CD4-positive, alpha-beta T cell treated with Interleukin-2 at 100 ng/mL for 4 hours (primary cell): ENCODE results near the gene KCNT1.

Source experiments
- DNase-seq: peaks from one replicate; pipeline ENCODE4 v3.0.0-alpha.2; 2020; ENCODE audit warnings: low spot score

The KCNT1 gene

GRCh38 chr9:135746565-135746964 lies 44.6 kb downstream of the KCNT1 start:
- no peak for DNase-seq

GRCh38 chr9:135747311-135747710 lies 45.3 kb downstream of the KCNT1 start:
- DNase-seq = no peak

DNA sequence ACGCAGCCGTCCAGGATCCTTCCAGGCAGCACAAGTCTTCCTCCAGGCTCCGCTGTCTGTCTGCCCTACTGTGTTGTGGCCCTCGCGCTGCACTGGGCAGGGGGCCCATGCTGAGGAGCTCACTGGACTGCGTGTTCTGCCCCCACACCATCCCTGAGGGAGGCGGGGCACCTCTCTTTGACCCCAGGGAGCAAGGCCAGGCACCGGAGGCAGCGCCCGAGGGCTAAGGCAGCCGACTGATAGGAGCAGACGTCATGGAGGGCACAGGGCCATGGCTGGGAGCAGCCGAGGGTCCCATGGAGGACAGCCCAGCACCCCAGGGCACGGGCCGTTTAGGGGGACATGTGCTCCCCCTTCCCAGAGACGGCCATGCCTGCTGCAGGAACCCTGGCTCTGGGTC lies 46.7 kb downstream of the KCNT1 start:
- no peak for DNase-seq

DNA sequence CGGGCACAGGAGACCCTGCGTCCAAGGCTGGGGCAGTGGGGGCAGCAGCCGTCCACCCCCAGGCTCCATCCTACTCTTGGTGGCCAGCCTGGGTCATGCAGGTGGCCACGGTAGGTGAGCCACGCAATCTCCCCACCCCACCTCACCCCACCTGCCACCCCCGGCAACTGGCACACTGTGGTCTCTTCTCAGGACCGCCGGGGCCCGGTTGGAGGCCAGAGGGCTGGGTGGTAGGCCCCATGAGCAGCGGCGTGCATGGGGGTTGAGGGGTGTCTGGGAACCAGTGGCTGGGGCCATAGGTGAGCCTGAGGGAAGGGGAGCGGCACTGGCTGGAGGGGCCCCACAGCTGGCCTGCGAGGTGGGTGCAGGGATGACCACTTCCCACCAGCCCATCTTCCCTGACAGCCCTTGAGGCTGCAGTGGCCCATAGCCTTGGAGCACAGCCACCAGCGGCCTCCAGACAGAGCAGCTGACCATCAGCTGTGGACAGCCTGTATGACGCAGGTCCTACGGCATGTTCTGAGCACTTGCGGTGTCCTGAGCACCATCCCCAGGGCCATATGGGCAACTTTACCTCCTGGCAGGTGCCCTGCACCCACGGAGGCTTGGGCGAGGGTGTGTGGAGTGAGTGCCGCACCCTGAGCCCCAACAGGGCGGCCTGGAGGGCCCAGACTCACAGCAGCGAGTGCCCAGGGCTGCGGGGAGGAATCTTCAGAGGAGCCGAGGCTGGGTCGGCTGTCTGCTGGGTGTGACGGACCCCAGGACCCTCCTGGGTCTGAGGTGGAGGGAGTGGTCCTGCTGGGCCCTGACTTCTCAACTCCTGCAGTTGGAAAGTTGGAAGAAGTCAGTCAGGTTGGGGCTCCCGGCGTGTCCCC lies 47.4 kb downstream of the KCNT1 start:
- no peak for DNase-seq

DNA sequence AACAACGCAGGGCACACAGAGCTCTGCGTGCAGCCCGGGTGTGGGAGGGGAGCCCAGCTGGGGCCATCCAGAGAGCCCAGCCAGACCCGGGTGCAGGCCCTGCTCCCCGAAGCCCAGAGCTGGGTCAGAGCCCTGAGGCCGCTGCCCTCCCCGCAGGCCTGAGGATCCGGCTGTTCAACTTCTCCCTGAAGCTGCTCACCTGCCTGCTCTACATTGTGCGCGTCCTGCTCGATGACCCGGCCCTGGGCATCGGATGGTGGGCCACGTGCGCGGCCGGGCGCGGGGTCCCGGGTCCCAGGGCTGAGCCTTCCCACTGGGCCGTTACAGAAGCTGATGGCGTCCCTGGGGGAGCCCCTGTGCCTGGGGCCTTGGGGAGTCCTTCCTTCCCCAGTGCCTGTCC lies 48.8 kb downstream of the KCNT1 start:
- no peak for DNase-seq

GRCh38 chr9:135751501-135751900 lies 49.5 kb downstream of the KCNT1 start:
- no peak for DNase-seq

GRCh38 chr9:135752281-135753204 lies 50.6 kb downstream of the KCNT1 start:
- DNase-seq = no peak

DNA sequence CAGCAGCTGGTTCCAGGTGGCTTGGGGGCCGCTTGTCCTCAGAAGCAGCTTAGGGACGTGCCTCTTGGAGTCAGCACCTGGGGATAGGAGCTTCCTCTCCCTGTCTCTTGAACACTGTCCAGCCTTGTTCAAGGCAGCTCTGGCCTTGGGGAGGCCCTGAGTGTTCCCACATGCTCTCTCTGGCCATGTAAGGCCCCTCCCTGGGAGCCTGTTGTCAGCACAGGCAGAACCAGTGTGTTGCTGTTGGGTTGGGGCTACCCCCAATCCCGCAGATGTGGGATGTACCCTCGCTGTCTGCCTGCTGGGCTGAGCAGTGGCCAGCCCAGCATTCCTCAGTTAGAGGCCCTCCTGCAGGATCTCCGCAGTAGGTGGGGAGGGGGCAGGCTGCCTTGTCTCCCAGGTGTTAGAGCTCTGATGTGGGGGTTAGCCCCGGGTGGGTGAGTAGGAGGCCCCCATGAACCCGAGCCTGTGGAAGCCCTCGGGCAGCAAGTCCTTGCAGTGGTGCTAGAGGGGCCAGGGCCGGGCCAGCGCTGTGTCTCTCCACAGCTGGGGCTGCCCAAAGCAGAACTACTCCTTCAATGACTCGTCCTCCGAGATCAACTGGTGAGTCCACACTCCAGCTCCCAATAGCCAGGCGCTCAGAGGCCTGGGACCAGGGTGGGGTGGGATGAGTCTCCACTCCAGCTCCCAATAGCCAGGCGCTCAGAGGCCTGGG lies 51.6 kb downstream of the KCNT1 start:
- DNase-seq = no peak

GRCh38 chr9:135756576-135756975 lies 54.6 kb downstream of the KCNT1 start:
- DNase-seq = no peak

DNA sequence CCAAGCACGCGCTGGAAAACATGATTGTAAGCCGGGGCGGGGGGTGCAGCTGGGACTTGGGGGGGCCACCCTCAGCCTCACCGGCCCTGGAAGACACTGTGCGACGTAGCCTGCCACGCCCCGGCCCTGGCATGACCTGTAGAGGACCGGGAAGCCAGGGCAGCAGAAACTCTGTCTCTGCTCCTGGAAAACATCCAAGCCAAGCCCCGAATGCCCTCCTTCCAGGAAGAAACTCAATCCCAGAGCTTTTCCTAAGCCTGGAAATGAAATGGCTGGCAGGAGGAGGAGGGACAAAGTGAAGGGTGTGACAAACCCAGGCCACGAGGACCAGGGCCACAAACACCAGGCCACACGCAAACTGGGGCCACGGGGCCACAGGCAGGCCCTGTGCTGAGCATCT lies 55.4 kb downstream of the KCNT1 start:
- no peak for DNase-seq

DNA sequence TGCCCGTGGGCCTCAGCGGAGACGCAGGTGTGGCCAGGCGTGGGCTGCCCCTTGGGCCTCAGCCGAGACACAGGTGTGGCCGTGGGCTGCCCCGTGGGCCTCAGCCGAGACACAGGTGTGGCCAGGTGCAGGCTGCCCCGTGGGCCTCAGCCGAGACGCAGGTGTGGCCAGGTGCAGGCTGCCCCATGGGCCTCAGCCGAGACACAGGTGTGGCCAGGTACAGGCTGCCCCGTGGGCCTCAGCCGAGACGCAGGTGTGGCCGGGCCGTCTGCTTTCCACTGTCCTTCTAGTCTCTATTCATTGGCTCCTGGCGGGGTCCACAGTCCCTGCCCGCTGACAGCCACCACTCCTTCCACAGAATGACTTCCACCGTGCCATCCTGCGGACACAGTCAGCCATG lies 56.1 kb downstream of the KCNT1 start:
- DNase-seq = no peak

GRCh38 chr9:135758870-135759269 lies 56.9 kb downstream of the KCNT1 start:
- no peak for DNase-seq

DNA sequence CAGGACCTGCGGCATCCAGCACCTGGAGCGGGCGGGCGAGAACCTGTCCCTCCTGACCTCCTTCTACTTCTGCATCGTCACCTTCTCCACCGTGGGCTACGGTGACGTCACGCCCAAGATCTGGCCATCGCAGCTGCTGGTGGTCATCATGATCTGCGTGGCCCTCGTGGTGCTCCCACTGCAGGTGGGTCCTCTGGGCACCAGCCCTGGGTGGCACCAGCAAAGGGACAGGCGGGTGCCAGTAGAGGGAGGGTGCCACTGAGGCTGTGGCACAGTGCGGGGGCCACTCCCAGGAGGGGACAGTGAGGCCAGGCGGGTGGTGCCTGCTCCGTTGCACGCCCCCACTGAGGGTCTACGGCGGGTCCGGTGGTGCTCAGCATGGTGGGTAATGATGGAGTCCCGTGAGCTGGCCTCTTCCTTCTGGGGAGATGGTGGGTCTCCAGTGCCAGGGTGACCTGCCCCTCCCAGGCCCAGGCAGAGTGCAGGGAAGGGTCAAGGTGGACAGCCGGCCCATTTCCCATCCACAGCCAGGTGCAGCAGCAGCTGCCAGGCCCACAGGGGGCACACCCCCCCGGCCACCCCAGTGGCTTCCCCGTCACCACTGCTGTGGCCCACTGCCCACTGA lies 57.8 kb downstream of the KCNT1 start:
- no peak for DNase-seq

DNA sequence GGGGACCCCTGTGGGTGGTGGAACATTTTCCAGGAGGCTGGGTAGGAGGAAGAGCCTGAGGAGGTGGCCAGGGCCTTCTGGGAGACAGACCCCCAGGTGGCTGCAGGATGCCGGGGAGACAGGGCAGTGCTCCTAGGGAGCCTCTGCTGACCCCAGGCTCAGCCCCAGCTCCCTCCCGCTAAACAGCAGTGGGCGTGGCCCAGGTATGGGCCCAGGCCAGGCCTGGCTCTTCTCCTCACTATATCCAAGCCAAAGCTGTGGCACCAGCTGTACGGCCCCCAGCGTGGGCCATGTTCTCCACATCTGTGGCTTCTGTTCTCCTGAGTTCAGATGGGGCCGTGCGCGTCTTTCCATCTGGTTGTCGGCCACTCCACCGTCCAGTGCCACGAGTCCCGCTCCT lies 58.5 kb downstream of the KCNT1 start:
- no peak for DNase-seq

- DNase-seq = no peak
Observed at GRCh38 chr9:135761150-135761844, 59.3 kb downstream of the KCNT1 start.

DNA sequence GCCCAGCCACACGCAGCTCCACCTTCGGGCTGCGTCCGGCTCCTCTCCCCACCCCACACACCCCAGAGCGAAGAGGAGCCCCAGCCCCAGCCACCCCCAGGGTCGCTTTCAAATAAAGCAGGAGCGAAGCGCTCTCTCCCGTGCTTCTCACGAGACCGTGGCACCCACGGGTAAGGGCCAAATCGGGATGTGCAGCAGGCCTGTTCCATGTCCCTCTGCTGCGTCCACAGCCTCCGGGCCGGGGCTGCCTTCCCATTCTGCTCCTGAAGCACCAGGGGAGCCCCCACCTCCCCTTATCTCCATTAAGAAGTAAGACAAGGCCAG lies 59.8 kb downstream of the KCNT1 start:
- no peak for DNase-seq

GRCh38 chr9:135762921-135763320 lies 60.9 kb downstream of the KCNT1 start:
- DNase-seq = no peak

DNA sequence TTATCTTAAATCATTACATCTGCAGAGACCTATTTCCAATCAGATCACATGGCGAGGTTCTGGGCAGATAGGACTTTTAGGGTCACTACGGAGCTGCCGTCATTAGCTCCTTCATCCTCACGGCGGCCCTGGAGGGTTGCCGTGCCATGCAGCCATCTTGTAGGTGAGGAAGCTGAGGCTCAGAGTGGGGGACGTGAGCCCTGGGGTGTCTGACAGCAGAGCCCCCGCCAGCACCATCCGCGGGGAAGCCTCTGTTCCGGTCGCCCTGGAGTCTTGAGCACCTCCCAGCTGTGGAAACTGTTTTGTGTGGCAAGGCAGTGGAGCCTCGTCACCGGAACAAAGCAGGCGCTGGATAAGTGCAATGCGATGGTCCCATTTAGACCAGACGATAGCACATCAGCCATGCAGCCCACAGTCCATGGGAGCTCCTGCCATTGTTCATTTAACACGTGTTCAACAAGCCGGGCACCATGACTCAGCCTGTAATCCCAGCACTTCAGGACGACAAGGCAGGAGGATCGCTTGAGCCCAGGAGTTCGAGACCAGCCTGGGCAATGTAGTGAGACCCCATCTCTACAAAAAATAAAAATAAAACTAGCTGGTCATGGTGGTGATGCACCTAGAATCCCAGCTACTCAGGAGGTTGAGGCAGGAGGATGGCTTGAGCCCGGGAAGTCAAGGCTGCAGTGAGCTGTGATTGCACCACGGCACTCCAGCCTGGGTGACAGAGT lies 61.9 kb downstream of the KCNT1 start:
- no peak for DNase-seq

DNA sequence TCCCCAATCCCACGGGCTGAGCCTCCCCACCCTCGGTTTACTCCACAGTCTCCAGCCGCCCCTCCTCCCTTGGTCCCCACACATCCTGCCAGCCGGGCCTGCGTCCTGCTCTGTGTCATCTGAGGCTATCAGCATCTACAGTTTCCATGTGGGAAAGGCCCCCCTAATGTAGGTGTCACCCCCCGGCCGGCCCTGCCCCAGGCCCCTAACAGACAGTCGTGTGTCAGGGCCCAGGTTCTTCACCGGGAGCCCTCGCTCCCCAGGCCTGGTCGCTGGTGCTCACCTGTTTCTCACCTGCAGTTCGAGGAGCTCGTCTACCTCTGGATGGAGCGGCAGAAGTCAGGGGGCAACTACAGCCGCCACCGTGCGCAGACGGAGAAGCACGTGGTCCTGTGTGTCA lies 62.7 kb downstream of the KCNT1 start:
- DNase-seq = no peak

GRCh38 chr9:135765416-135765815 lies 63.4 kb downstream of the KCNT1 start:
- DNase-seq = no peak

- no peak for DNase-seq
Observed at GRCh38 chr9:135766251-135766650, 64.3 kb downstream of the KCNT1 start.
